H1 (cell line): ENCODE measurements around the gene KCNH8. TPM values are rescaled to one million over a fixed set of nuclear protein-coding genes. Genes with fewer than 3 reads are reported as not detected.

Experiments
- CTCF ChIA-PET: fragments of 300-600 bp; sonication (Branson Sonifier 250); formaldehyde crosslinking; loops from one replicate; lab custom pipeline; 2021; ENCODE audit not compliant: partially characterized antibody; lab: Charles Lee
- POLR2A ChIA-PET: fragments of 300-600 bp; sonication (Branson Sonifier 250); formaldehyde crosslinking; loops from one replicate; lab custom pipeline; 2021; ENCODE audit warnings: inconsistent platforms; ENCODE audit not compliant: partially characterized antibody; lab: Charles Lee
- DNase-seq, 2 experiments: peaks; one replicate each; pipeline versions ENCODE4 v3.0.0 to v3.0.0-alpha.2; 2010 to 2022; ENCODE audit warnings: low spot score in 2 of 2, low read depth in 1 of 2, mixed read lengths in 1 of 2
- FAIRE-seq: peaks from 2 replicates; lab custom pipeline; 2011; peaks lifted over from hg19 to GRCh38; lab: Jason Lieb, UNC
- H2AFZ ChIP-seq: 2 replicates; pipeline ENCODE4 v1.8.1; 2012; ENCODE audit warnings: low read length, inconsistent platforms
- H2AK5ac ChIP-seq: 2 replicates; pipeline ENCODE4 v1.6.1; 2013; ENCODE audit warnings: low read depth, low read length
- H2BK120ac ChIP-seq: replicated peaks from 2 replicates; pipeline ENCODE3; 2013; ENCODE audit warnings: low read depth, low read length, inconsistent platforms
- H2BK12ac ChIP-seq: 2 replicates; pipeline ENCODE4 v1.6.1; 2013; ENCODE audit warnings: low read depth, low read length
- H2BK15ac ChIP-seq: 2 replicates; pipeline ENCODE4 v1.6.1; 2013; ENCODE audit warnings: low read length
- H2BK20ac ChIP-seq: 2 replicates; pipeline ENCODE4 v1.6.1; 2013; ENCODE audit warnings: low read length
- H2BK5ac ChIP-seq: 2 replicates; pipeline ENCODE4 v1.6.1; 2013; ENCODE audit warnings: low read depth, low read length
- H3K14ac ChIP-seq: 2 replicates; pipeline ENCODE4 v1.6.1; 2013; ENCODE audit warnings: inconsistent platforms; ENCODE audit not compliant: insufficient read length
- H3K18ac ChIP-seq: 2 replicates; pipeline ENCODE4 v1.6.1; 2013; ENCODE audit warnings: low read length; ENCODE audit errors: extremely low read depth
- H3K23ac ChIP-seq: 2 replicates; pipeline ENCODE4 v1.6.1; 2013; ENCODE audit warnings: inconsistent platforms; ENCODE audit not compliant: insufficient read length
- H3K23me2 ChIP-seq: 2 replicates; pipeline ENCODE4 v1.6.1; 2013; ENCODE audit warnings: low read depth, low read length
- H3K27ac ChIP-seq: 2 replicates; pipeline ENCODE4 v1.6.1; 2011; ENCODE audit warnings: low read depth, low read length, inconsistent platforms
- H3K27me3 ChIP-seq, 4 experiments: replicated peaks in 1 of 4; 1 replicate in 1 of 4; 2 replicates in 3 of 4; pipeline versions ENCODE4 v1.6.1 to v1.8.1; 2011 to 2013; ENCODE audit warnings: low read length in 3 of 4, mild to moderate bottlenecking in 3 of 4, inconsistent platforms in 2 of 4, mixed read lengths in 2 of 4, moderate library complexity in 1 of 4; ENCODE audit not compliant: control insufficient read depth in 3 of 4, insufficient read depth in 3 of 4; ENCODE audit errors: extremely low read depth in 1 of 4
- H3K36me3 ChIP-seq, 4 experiments: 2 replicates each; pipeline versions ENCODE4 v1.6.1 to v1.8.1; 2011 to 2013; ENCODE audit warnings: mild to moderate bottlenecking in 4 of 4, low read length in 3 of 4, moderate library complexity in 2 of 4, control low read depth in 1 of 4, inconsistent platforms in 1 of 4; ENCODE audit not compliant: insufficient read depth in 4 of 4, control insufficient read depth in 2 of 4
- H3K4ac ChIP-seq: replicated peaks from 2 replicates; pipeline ENCODE3; 2013; ENCODE audit warnings: low read length, low read depth, mixed read lengths, inconsistent platforms; ENCODE audit not compliant: insufficient read length
- H3K4me1 ChIP-seq, 4 experiments: replicated peaks in 1 of 4; 1 replicate in 1 of 4; 2 replicates in 3 of 4; pipeline versions ENCODE4 v1.6.1 to v1.8.1; 2011 to 2013; ENCODE audit warnings: low read length in 3 of 4, inconsistent platforms in 2 of 4, mixed read lengths in 1 of 4; ENCODE audit not compliant: insufficient read depth in 4 of 4, control insufficient read depth in 3 of 4
- H3K4me2 ChIP-seq, 2 experiments: 2 replicates each; pipeline versions ENCODE4 v1.6.1 to v1.8.1; 2011 to 2013; ENCODE audit warnings: low read depth in 2 of 2, low read length in 2 of 2, control low read depth in 1 of 2, inconsistent platforms in 1 of 2, mild to moderate bottlenecking in 1 of 2; ENCODE audit not compliant: insufficient read depth in 1 of 2
- H3K4me3 ChIP-seq, 4 experiments: fragments of 200-600, 300-600 bp in 1 of 4; sonication (generic), shearing (Covaris generic), sonication (Bioruptor Twin) in 1 of 4; 2 replicates each; pipeline versions ENCODE4 v1.5.1 to v1.8.1; 2011 to 2016; ENCODE audit warnings: low read length in 4 of 4, low read depth in 3 of 4, control low read depth in 2 of 4, inconsistent platforms in 2 of 4, mild to moderate bottlenecking in 2 of 4, mixed read lengths in 1 of 4, moderate library complexity in 1 of 4; ENCODE audit not compliant: insufficient read depth in 2 of 4; ENCODE audit errors: extremely low read depth in 1 of 4
- H3K56ac ChIP-seq: replicated peaks from 2 replicates; pipeline ENCODE3; 2013; ENCODE audit warnings: low read depth, mild to moderate bottlenecking, mixed read lengths, low read length, inconsistent platforms; ENCODE audit not compliant: insufficient read length
- H3K79me1 ChIP-seq: 2 replicates; pipeline ENCODE4 v1.6.1; 2013; ENCODE audit warnings: low read depth, low read length, control low read depth
- H3K79me2 ChIP-seq, 2 experiments: 2 replicates each; pipeline versions ENCODE4 v1.6.1 to v1.8.1; 2012 to 2013; ENCODE audit warnings: low read length in 2 of 2, mild to moderate bottlenecking in 2 of 2, inconsistent platforms in 1 of 2; ENCODE audit not compliant: insufficient read depth in 2 of 2, control insufficient read depth in 1 of 2
- H3K9ac ChIP-seq, 4 experiments: replicated peaks in 1 of 4; 1 replicate in 1 of 4; 2 replicates in 3 of 4; pipeline versions ENCODE4 v1.6.1 to v1.8.1; 2011 to 2013; ENCODE audit warnings: low read depth in 3 of 4, low read length in 3 of 4, control low read depth in 2 of 4, mild to moderate bottlenecking in 2 of 4, moderate library complexity in 2 of 4, inconsistent platforms in 1 of 4; ENCODE audit errors: extremely low read depth in 1 of 4
- H3K9me3 ChIP-seq, 2 experiments: 2 replicates each; pipeline versions ENCODE4 v1.6.1 to v1.8.1; 2012 to 2013; ENCODE audit warnings: mild to moderate bottlenecking in 2 of 2, moderate library complexity in 2 of 2, control low read depth in 1 of 2, inconsistent platforms in 1 of 2, low read depth in 1 of 2, low read length in 1 of 2, mixed read lengths in 1 of 2; ENCODE audit not compliant: insufficient read depth in 2 of 2
- H4K20me1 ChIP-seq, 2 experiments: replicated peaks in 1 of 2; 2 replicates each; pipeline versions ENCODE3 to v1.8.1; 2011 to 2013; ENCODE audit warnings: inconsistent platforms in 2 of 2, low read length in 2 of 2, mild to moderate bottlenecking in 1 of 2; ENCODE audit not compliant: insufficient read depth in 2 of 2, control insufficient read depth in 1 of 2
- H4K5ac ChIP-seq: 2 replicates; pipeline ENCODE4 v1.6.1; 2013; ENCODE audit warnings: low read length, low read depth, mixed read lengths, inconsistent platforms; ENCODE audit not compliant: insufficient read length
- H4K8ac ChIP-seq: 2 replicates; pipeline ENCODE4 v1.8.0; 2013; ENCODE audit warnings: mild to moderate bottlenecking, moderate library complexity, low read length, inconsistent platforms; ENCODE audit not compliant: insufficient read depth; ENCODE audit errors: extremely low read depth
- H4K91ac ChIP-seq: replicated peaks from 2 replicates; pipeline ENCODE3; 2013; ENCODE audit warnings: low read length, mixed read lengths, inconsistent platforms; ENCODE audit not compliant: insufficient read length
- CEBPB ChIP-seq: IDR thresholded peaks from 2 replicates; pipeline ENCODE4 v1.6.1; 2012; ENCODE audit warnings: low read depth, low read length
- CTBP2 ChIP-seq: IDR thresholded peaks from 2 replicates; pipeline ENCODE4 v1.7.0; 2011; ENCODE audit warnings: borderline replicate concordance, mild to moderate bottlenecking, moderate library complexity, mixed read lengths, low read length; ENCODE audit not compliant: insufficient read depth, insufficient read length
- E2F6 ChIP-seq: IDR thresholded peaks from 2 replicates; pipeline ENCODE4 v1.6.1; 2012; ENCODE audit warnings: inconsistent platforms
- EGR1 ChIP-seq: IDR thresholded peaks from 2 replicates; pipeline ENCODE4 v1.6.1; 2011; ENCODE audit warnings: low read depth, low read length, borderline replicate concordance
- EP300 ChIP-seq, 2 experiments: IDR thresholded peaks; 1 replicate in 1 of 2; 2 replicates in 1 of 2; pipeline ENCODE4 v1.6.1; 2011 to 2012; ENCODE audit warnings: low read depth in 2 of 2, low read length in 2 of 2, mild to moderate bottlenecking in 2 of 2, borderline replicate concordance in 1 of 2, inconsistent platforms in 1 of 2, moderate library complexity in 1 of 2
- GTF2F1 ChIP-seq: IDR thresholded peaks from 2 replicates; pipeline ENCODE4 v1.6.1; 2012; ENCODE audit warnings: low read depth, low read length, improper control_type of control experiment, borderline replicate concordance
- JUND ChIP-seq: IDR thresholded peaks from 2 replicates; pipeline ENCODE4 v1.6.1; 2011; ENCODE audit warnings: mild to moderate bottlenecking, improper control_type of control experiment, low read length
- MAFK ChIP-seq: IDR thresholded peaks from 2 replicates; pipeline ENCODE4 v1.6.1; 2012; ENCODE audit warnings: low read depth, mild to moderate bottlenecking, improper control_type of control experiment, low read length
- RNF2 ChIP-seq: fragments of 200-900, 300-1000 bp; sonication (generic); IDR thresholded peaks from 2 replicates; pipeline ENCODE4 v1.7.1; 2016; ENCODE audit warnings: borderline replicate concordance, low read depth, mild to moderate bottlenecking, antibody characterized with exemption, low read length; ENCODE audit not compliant: poor library complexity, severe bottlenecking; ENCODE audit errors: missing control alignments
- SRF ChIP-seq: IDR thresholded peaks from 2 replicates; pipeline ENCODE4 v1.6.1; 2011; ENCODE audit warnings: mild to moderate bottlenecking, low read depth, low read length, moderate library complexity
- TEAD4 ChIP-seq: IDR thresholded peaks from 2 replicates; pipeline ENCODE4 v1.6.1; 2012; ENCODE audit warnings: low read depth, low read length, inconsistent platforms, mixed read lengths
- USF2 ChIP-seq: IDR thresholded peaks from 2 replicates; pipeline ENCODE4 v1.6.1; 2011; ENCODE audit warnings: low read length, improper control_type of control experiment
- WGBS, 2 experiments: shearing (Covaris generic) in 1 of 2; methylation state at CpG; one replicate each; pipeline versions ENCODE4 v1.1.6 to v1.1.7; 2013 to 2015; ENCODE audit warnings: low lambda C conversion rate in 2 of 2, mixed read lengths in 2 of 2, inconsistent platforms in 1 of 2, low coverage in 1 of 2, missing lambda C conversion rate in 1 of 2; ENCODE audit not compliant: insufficient replicate concordance in 2 of 2, insufficient coverage in 1 of 2, insufficient read length in 1 of 2; ENCODE audit errors: extremely low coverage in 1 of 2, missing lambda C conversion rate in 1 of 2; 5-methylcytosine and 5-hydroxymethylcytosine counted together
- polyA plus RNA-seq, 7 experiments: library from polyadenylated mRNA; depleted of rRNA in 3 of 7; stranded (reverse) in 5 of 7; unstranded in 2 of 7; fragments of >200 nt in 5 of 7; fragments of 200-250 nt in 2 of 7; gene quantifications; 1 replicate in 5 of 7; 2 replicates in 1 of 7; 4 replicates in 1 of 7; pipeline versions ENCODE4 v1.2.1 to v1.2.3, GENCODE V29; 2011 to 2013; ENCODE audit warnings: missing spikeins in 2 of 7, mixed read lengths in 2 of 7
- total RNA-seq: library from RNA; stranded (reverse); fragmentation: NEBNext Ultra II Directional; extraction: Animal tissue kit (Norgen Biotek cat#: 25700); gene quantifications from 2 replicates; pipeline ENCODE4 v1.2.1, GENCODE V29; 2021

Gene KCNH8
- total and polyA plus RNA-seq, 2 of the 8 experiments (the other 6 are each of a cell fraction or from before 2014, with no cell fraction given), result 2.2 to 2.4 TPM

GRCh38 chr3:19232566-19232965, 84.3 kb downstream of the KCNH8 start:
- Histone ChIP-seq H3K9me3 (peaks cover 0 to 7% of the 10 kb centered on the region in 2 experiments; a peak in 1 of 4 replicates), H3K79me1 (no peaks in the 10 kb centered on the region), H3K79me2 (no peaks in the 10 kb centered on the region), H3K27ac (no peak overlapping the region), H3K23ac (no peak overlapping the region), H3K14ac (no peak overlapping the region), H4K5ac (no peak overlapping the region), H2BK20ac (no peak overlapping the region), H2BK120ac (no peak overlapping the region), H3K27me3 (no peaks in the 10 kb centered on the region), H2BK5ac (no peak overlapping the region), H3K4me2 (no peak overlapping the region), H4K8ac (no peak overlapping the region), H3K4ac (no peak overlapping the region), H2BK15ac (no peak overlapping the region), H3K18ac (no peak overlapping the region), H3K56ac (no peak overlapping the region), H2BK12ac (no peak overlapping the region), H3K36me3 (no peaks in the 10 kb centered on the region), H4K91ac (no peak overlapping the region), H2AK5ac (no peak overlapping the region), H2AFZ (no peak overlapping the region), H3K9ac (no peak overlapping the region), H4K20me1 (no peaks in the 10 kb centered on the region), H3K4me1 (no peaks in the 10 kb centered on the region), H3K23me2 (no peaks in the 10 kb centered on the region), H3K4me3 (no peak overlapping the region)
- no peak for FAIRE-seq
- no peak for DNase-seq
- WGBS, 2 experiments, result 90% methylated on average over 2 of the region's 2 CpGs; no CpG with 5 or more reads in 1 of the 2 experiments
- ChIA-PET CTCF (interaction anchor here (0.7 to 1.5 kb wide), 6 partner anchors 8 to 1541 kb away, joined by 3 to 5 read pairs (median 4); no protein-coding TSS in a partner anchor), POLR2A (interaction anchor here (1.2 kb wide), 1 partner anchor 18 kb away, joined by 3 read pairs; no protein-coding TSS in a partner anchor)
- TF ChIP-seq GTF2F1 (no peak), SRF (no peak), EGR1 (no peak), EP300 (IDR thresholded peaks at IDR 0.05; ENCODE audit: borderline replicate concordance in 1 of 2, low read depth in 2 of 2, low read length in 2 of 2) (no peak), RNF2 (no peak), USF2 (no peak), CTBP2 (no peak), MAFK (no peak), CEBPB (no peak), E2F6 (no peak), JUND (no peak), TEAD4 (no peak)
